Dermis blood vessel endothelial cell (primary cell): ENCODE data around the gene POLR2H. TPM values are rescaled to one million over a fixed set of nuclear protein-coding genes. Genes with fewer than 3 reads are reported as not detected.

Experiments
- DNase-seq: peaks from one replicate; pipeline ENCODE4 v3.0.0; 2010
- total RNA-seq: library from RNA; depleted of rRNA; stranded (reverse); fragments of >200 nt; gene quantifications from 2 replicates; pipeline ENCODE4 v1.2.3, GENCODE V29; 2014

Gene POLR2H
- total RNA-seq, 1 donor from 2014 or later: 135 TPM

GRCh38 chr3:184352149-184352785, 9.2 kb upstream of the POLR2H start:
- DNase-seq: no peak

GRCh38 chr3:184352897-184353545, 8.5 kb upstream of the POLR2H start:
- DNase-seq: no peak

- DNase-seq: no peak
Observed at GRCh38 chr3:184353546-184353941, 8.0 kb upstream of the POLR2H start.

GRCh38 chr3:184354121-184354728, 7.3 kb upstream of the POLR2H start:
- DNase-seq: peak; percentile 69

DNA sequence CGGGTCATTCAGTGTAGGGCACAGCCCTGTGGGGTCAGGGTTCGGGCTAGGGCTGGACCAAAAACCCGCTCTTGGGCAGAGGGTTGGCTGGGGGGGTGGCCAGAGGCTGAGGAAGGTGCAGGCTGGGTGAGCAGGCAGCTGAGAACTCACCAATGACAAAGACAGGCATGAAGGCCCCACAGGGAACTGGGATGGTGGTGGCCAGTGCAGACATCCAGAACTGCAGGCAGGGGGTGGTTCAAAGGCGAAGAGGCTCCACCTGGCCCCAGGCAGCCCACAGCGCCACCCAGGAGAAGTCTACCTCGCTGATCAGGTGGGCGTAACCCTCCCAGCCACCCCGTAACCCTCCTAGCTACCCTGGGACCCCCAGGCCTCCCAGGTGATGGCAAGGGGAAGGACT, 6.8 kb upstream of the POLR2H start:
- no peak for DNase-seq

DNA sequence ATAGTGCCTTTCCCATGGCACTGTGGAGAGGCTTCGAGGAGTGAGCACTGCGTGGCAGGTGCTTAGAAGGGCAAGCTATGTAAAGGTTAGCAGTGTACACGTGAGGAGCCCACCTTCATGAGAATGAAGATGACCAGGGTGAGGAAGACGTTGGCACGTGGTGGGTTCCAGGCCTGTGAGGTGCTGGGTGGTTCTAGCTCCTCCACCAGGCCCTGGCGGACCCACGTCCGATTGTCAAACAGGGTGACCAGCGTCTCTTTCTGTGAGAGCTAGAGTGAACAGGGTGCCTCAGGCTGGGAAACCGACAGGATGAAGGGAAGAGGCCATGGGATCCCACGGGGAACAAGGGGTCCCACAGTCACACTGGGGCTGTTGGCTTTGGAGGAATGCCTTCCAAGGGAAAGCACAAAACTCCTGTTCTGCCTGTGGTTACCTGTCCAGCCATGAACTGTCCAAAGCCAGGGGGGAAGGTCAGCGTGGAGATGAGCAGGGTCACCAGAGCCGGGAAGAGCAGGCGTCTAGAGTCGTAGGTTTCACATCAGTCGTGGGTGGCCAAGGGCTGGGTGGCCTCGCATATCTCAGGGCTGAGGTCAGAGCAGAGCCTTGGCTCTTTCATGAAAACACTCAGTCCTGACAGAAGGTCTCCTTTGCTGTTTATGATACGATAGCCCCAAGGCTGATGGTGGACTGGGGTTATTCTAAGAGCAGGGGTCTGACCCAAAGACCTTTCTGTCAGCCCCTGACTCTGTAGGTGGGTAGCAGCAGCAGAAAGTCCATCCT, 6.1 kb upstream of the POLR2H start:
- no peak for DNase-seq

- DNase-seq: no peak
Observed at GRCh38 chr3:184357248-184358123, 4.0 kb upstream of the POLR2H start.

DNA sequence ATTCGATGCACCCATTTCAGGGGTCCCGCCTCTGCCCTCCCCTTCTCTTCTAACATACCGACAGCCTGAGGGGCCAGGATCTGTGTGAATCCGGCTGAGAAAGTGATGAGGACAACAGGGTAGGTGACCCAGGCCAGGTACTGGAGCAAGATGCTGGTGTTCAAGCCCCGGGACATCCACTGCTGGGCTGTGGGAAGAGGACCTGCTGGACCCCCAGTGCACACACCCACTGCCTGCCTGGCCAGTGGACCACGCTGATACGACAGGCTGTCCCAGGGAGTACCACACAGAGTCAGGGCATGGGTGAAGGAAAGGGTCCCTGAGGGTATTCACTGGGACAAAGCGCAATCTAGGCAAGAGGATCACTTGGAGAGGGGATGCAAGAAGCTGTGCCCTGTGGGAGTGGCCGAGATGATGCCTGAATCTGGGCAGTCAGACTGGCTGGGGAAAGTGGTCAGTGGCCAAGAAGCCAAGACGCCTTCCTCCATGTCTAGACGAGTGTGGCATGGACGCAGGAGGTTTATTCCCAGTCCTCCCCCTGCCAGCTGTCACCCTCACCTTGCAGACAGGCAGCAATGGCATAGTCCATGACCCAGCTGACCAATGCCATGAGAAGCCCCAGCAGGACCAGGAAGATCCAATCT, 3.3 kb upstream of the POLR2H start:
- DNase-seq: no peak

GRCh38 chr3:184358921-184359350, 2.6 kb upstream of the POLR2H start:
- DNase-seq: no peak

DNA sequence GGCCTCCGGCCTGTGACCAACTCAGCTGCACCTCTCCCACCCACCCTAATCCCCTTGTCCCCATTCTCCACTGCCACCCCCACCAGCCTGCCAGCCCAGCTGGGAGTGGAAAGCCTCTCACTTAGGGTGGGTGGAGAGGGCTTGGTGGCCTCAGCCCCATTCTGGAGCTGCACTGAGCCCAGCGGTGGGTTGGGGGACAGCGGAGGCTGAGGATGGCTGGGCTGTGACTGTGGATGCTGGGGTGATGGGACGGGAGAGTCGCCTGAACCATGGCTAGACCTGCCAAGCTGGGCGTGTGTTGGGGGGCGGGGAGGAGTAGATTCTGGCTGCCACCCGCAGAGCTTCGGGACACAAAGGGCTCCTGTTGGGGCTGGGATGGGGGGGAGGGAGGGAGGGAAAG, 1.9 kb upstream of the POLR2H start:
- no peak for DNase-seq

- DNase-seq: no peak
Observed at GRCh38 chr3:184360070-184360928, 1.2 kb upstream of the POLR2H start.

- DNase-seq: no peak
Observed at GRCh38 chr3:184360929-184361531, 480 bp upstream of the POLR2H start.

GRCh38 chr3:184361932-184362667, 590 bp downstream of the POLR2H start:
- peak; percentile 51 for DNase-seq

DNA sequence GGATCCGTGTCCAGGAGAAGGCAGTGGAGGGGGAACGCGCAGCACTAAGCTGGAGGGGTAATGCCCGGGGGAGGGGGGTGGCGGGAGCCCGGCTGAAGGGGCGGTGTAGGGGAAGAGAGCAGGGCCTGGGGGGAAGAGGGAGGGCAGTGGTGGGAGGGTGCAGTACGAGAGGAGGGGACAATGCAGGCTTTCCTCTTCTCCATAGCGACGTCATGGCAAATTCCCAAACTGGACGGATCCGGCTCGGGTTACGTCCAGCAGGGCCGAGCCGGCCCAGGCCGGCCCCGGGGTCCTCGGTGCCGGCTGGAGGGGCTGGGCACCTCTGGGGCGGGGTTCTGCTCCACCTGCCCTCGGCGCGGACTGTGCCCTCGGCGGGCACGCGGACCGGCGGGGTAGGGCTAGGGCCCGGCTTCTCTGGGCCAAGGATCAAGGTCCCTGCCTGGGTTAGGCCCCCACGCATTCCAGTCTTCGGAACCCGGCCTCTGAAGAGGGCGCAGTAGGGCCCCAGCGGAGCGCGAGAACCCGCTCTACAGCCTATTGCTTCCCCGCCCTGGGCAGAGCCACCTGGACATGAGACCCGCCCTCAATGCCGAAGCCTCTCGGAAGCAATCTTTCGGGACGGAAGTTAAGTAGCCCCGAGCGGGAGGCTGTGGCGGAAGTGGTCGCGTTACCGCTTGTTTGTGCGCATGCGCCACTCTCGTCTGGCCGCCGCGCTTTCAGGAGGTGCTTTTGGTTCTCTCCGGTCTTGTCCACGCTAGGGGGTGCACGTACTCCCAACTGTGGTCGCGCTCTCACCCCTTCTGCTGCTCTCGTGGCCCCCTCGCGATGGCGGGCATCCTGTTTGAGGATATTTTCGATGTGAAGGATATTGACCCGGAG, 1.4 kb downstream of the POLR2H start:
- DNase-seq: peak; percentile 97

DNA sequence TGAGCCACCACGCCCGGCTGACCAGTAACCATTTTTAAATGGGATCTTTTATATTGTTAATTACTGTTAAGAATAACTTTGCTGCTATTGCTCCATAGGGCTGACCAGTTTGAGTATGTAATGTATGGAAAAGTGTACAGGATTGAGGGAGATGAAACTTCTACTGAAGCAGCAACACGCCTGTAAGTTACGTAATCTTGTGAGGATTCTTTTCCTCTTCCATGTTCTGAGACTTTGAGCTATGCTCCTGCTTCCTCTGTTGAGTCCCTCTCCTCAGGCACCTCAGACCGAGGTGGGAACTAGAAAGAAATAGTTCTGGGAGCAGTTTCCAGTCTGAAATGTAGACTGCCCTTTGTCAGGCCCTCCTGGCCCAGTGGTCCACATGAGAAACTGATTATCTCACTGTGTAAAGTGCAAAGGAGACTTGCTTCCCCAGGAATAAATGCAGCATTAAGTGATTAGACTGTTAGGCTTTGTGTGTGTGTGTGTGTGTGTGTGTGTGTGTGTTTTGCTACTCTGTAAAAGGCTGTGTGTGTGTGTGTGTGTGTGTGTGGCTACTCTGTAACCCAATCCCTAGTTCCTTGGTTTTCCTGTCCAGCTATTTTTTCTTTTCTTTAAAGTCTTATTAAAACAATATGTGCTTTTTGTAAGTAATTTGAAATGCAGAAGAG, 5.2 kb downstream of the POLR2H start:
- DNase-seq: no peak

DNA sequence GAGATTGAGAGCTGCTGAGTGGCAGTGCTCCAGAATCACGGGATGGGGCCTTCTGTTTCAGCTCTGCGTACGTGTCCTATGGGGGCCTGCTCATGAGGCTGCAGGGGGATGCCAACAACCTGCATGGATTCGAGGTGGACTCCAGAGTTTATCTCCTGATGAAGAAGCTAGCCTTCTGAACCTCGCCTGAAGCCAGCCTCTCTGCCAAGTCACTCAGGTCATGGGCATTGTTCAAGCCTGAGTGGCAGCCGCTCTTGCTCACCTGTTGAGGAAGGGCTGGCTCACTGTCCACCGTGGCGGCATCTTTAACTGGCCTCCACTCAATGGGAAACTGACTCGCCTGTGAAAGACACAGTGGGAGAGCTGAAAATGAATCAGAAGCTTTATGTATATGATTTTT, 6.6 kb downstream of the POLR2H start:
- DNase-seq: no peak

DNA sequence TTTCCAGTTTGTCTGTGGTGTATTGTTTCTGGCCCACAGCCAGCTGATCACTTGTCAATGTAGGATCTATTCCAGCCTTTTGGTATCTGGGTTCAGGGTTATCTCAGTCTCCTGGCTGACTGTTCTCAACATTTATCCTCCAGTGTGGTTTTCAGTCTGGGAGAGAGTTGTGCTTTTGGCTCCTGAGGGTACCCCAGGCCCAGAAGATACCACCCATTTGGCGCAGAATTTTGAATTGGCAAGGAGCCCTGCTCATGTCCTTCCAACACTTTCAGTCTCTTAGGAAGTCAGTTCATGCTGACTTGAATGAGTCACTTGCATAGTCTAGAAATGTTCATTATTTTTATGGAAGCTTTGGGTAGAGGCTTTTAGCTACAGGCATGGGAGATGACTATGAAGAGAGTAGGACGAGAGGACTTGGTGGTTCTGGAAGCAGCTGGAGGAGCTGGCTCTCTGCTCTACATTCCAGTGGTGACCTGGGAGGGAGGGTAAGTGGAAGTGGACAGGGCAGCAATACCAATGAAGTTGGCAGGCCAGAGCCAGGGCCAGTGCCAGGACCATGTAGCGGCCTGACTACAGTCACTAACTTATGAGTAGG, 7.2 kb downstream of the POLR2H start:
- DNase-seq: peak; percentile 78
